Suprapubic skin (tissue), 2 donors: Measurements from ENCODE around the gene FXYD5.
"Not testable (repeated sequence)": the region's sequence is repeated elsewhere in the genome, so short reads cannot be mapped to it uniquely, and the experiment has no call there.

Experiments used
- EP300 ChIP-seq: sonication (generic); formaldehyde crosslinking; IDR thresholded peaks from one replicate; pipeline ENCODE4 v1.6.1; 2017; ENCODE audit warnings: antibody characterized with exemption
- POLR2A ChIP-seq, 2 donors: fragments of 450-650 bp; IDR thresholded peaks; one replicate each; pipeline ENCODE4 v1.6.1; 2017; ENCODE audit warnings: antibody characterized with exemption in 2 of 2, mild to moderate bottlenecking in 2 of 2, moderate library complexity in 2 of 2

- not testable (repeated sequence) for TF ChIP-seq EP300; POLR2A (IDR thresholded peaks at IDR 0.05)
Measured at GRCh38 chr19:35129724-35130274, 24.7 kb upstream of the FXYD5 start.
